Activated CD4-positive, alpha-beta memory T cell treated with anti-CD3 and anti-CD28 coated beads for 36 hours (primary cell): ENCODE results near the gene CRYBG2. TPM values are rescaled to one million over a fixed set of nuclear protein-coding genes. Genes with fewer than 3 reads are reported as not detected.

Experiments
- CTCF ChIA-PET: fragments of 350-600 bp; sonication (Branson Sonifier 250); formaldehyde crosslinking; loops from one replicate; lab custom pipeline; 2021; ENCODE audit warnings: antibody characterized with exemption, inconsistent platforms; lab: Charles Lee
- POLR2A ChIA-PET: fragments of 350-600 bp; sonication (Branson Sonifier 250); formaldehyde crosslinking; loops from one replicate; lab custom pipeline; 2021; ENCODE audit warnings: antibody characterized with exemption; lab: Charles Lee
- DNase-seq: peaks from one replicate; pipeline ENCODE4 v3.0.0-alpha.2; 2020
- H3K27ac Mint-ChIP-seq: one replicate; pipeline ENCODE4 v1.8.0; 2021; ENCODE audit warnings: mixed read lengths
- H3K27me3 Mint-ChIP-seq: one replicate; pipeline ENCODE4 v1.8.0; 2021; ENCODE audit warnings: mixed read lengths
- H3K36me3 Mint-ChIP-seq: one replicate; pipeline ENCODE4 v1.8.0; 2021; ENCODE audit warnings: mixed read lengths
- H3K4me1 Mint-ChIP-seq: one replicate; pipeline ENCODE4 v1.8.0; 2021; ENCODE audit warnings: low read depth, mixed read lengths
- H3K4me3 Mint-ChIP-seq: one replicate; pipeline ENCODE4 v1.8.0; 2021; ENCODE audit warnings: mild to moderate bottlenecking, mixed read lengths
- H3K9me3 Mint-ChIP-seq: one replicate; pipeline ENCODE4 v1.8.0; 2021; ENCODE audit warnings: mixed read lengths
- intact Hi-C: fragments of 100-400 bp; cut with micrococcal nuclease; formaldehyde crosslinking; loops from one replicate; pipeline ENCODE4 v1.15.1; 2023
- total RNA-seq, 2 experiments: library from RNA; stranded (reverse); gene quantifications; one replicate each; pipeline ENCODE4 v1.2.3, GENCODE V29; 2021

Gene CRYBG2
- total RNA-seq, 2 experiments from 2014 or later, result 1.3 to 1.6 TPM

DNA sequence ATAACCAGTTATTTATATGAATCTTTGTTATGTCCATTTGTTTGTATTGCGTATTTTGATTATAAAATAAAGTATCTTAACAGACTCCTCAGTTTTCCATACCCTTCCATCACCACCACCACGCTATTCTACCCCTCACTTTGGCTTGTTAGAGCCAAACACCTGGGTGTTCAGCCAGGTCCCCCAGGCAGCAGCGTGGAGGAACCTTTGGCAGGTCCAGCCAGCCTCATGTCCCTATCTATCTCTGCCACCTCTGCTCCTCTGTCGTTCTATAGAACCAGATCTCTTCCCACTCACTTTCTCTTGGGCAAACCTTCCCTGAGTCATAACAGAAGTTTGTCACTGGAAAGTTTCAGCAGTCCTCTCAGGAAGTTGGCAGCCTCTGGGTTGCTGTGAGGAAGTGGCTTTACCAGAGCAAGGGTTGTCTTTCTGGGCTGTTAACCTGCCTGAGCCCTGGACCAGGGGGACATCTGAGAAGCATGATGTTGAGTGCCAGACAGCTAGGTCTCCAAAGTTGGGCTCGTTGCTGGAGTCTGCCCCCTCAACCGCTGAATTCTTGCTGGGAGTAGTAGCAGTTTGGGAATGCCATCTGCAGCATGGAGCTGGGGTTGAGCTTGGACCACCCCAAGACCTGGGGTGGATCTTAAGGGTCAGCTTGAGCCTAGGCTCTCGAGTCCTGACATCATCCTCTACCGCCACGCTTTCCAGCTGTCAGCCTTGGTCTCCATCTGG lies 75.0 kb downstream of the CRYBG2 start:
- ChIA-PET CTCF (interaction anchor here (0.8 to 22.4 kb wide), 8 partner anchors 10 to 138 kb away, joined by 3 to 886 read pairs (median 6); partner anchors contain the start of genes CD52, CEP85, UBXN11 and ZNF593), POLR2A (interaction anchor here (0.8 to 5.1 kb wide), 7 partner anchors 10 to 99 kb away, joined by 3 to 40 read pairs (median 6); partner anchors contain the start of gene CD52)
- H3K36me3 Mint-ChIP-seq, result peaks cover 53% of the 10 kb centered on the region
- no peaks in the 10 kb centered on the region for H3K9me3 Mint-ChIP-seq
- H3K27me3 Mint-ChIP-seq, result no peaks in the 10 kb centered on the region
- peak overlapping the region; percentile 94 for H3K27ac Mint-ChIP-seq
- DNase-seq, result peak; percentile 68
- peaks cover 80% of the 10 kb centered on the region for H3K4me1 Mint-ChIP-seq
- H3K4me3 Mint-ChIP-seq, result peak overlapping the region; percentile 89
- intact Hi-C loops, result loop anchor here (1.0 to 5.0 kb wide), 3 partner anchors 8 to 167 kb away; partner anchors contain the start of gene PDIK1L

DNA sequence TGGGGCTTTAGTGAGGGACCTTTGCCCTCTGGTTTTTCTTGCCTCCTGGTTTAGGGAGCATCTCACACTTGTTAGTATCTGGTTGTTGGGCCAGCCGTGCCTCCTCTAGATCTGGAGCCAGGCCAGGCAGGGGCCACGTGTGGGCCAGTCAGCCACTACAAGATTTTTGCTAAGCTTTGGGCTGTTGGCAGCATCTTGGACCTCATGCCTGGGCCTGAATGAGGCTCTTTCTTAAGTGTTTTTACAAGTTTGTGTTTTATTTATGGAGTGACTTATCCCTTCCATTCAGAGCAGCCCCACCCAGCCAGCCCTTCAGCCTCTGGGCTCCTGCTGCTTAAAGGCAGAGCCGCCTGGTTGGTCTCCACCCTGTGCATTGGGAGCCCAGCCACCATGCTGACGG lies 75.6 kb downstream of the CRYBG2 start:
- POLR2A ChIA-PET, result interaction anchor here (1.5 to 5.1 kb wide), 3 partner anchors 11 to 42 kb away, joined by 3 to 40 read pairs (median 32); partner anchors contain the start of gene CD52
- peak; percentile 15 for DNase-seq

DNA sequence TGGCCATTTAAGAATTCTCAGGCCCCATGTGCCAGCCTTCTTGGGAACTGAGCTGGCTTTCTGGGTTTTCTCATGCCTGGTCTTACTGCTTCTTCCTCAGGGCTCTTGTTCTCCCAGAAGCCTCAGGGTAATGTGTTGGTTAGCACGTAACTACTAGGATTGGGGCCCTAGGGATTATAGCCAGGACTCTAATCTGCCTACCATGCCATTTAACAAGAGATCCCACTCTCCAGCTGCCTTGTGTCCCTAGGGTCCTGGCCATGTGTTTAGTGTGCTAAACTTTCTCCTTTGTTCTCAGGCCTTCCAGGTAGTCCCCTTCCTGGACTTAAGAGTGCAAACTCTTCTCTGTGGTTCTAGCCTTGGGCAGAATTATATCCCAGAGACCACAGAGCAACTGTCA lies 76.2 kb downstream of the CRYBG2 start:
- H3K9me3 Mint-ChIP-seq, result no peaks in the 10 kb centered on the region
- ChIA-PET POLR2A (interaction anchor here (1.5 to 5.1 kb wide), 3 partner anchors 11 to 43 kb away, joined by 3 to 40 read pairs (median 32); partner anchors contain the start of gene CD52), CTCF (interaction anchor here (1.0 to 22.4 kb wide), 7 partner anchors 11 to 154 kb away, joined by 3 to 886 read pairs (median 30); partner anchors contain the start of genes CD52, CEP85, DHDDS and UBXN11)
- no peaks in the 10 kb centered on the region for H3K27me3 Mint-ChIP-seq
- H3K36me3 Mint-ChIP-seq, result peaks cover 53% of the 10 kb centered on the region
- intact Hi-C loops, result loop anchor here (2.0 to 5.0 kb wide), 3 partner anchors 85 to 165 kb away; partner anchors contain the start of gene PDIK1L
- H3K27ac Mint-ChIP-seq, result peak overlapping the region; percentile 94
- no peak for DNase-seq
- H3K4me3 Mint-ChIP-seq, result no peak overlapping the region
- peaks cover 69% of the 10 kb centered on the region for H3K4me1 Mint-ChIP-seq

More for the DNA sequence above, 75.6 kb downstream of the CRYBG2 start:
- H3K4me1 Mint-ChIP-seq, result peaks cover 74% of the 10 kb centered on the region
- H3K27me3 Mint-ChIP-seq, result no peaks in the 10 kb centered on the region
- CTCF ChIA-PET, result interaction anchor here (1.2 to 22.4 kb wide), 5 partner anchors 10 to 100 kb away, joined by 4 to 886 read pairs (median 31); partner anchors contain the start of genes CD52, CEP85 and UBXN11
- H3K27ac Mint-ChIP-seq, result peak overlapping the region; percentile 94
- no peaks in the 10 kb centered on the region for H3K9me3 Mint-ChIP-seq
- H3K4me3 Mint-ChIP-seq, result peak overlapping the region; percentile 42
- intact Hi-C loops, result loop anchor here (5.0 kb wide), 2 partner anchors 99 to 166 kb away; partner anchors contain the start of gene PDIK1L
- H3K36me3 Mint-ChIP-seq, result peaks cover 50% of the 10 kb centered on the region

DNA sequence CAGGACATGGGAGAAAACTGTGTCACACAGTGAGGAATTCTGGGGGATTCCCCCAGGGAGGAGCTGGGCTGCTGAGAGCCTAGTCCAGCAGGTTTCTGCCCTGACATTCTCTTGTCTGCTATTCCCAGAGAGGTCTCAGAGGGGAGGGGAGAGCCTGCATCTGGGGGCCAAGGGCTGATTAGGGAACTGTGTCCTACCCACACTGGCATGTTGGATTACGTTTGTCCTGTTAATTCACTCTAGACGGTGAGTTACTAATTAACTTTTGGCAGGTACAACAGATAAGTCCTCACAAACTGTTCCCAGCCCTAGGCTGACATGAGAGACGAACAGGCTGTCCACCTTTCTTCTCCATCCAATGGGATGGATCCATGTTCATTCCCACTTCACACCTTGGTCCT lies 76.7 kb downstream of the CRYBG2 start:
- Mint-ChIP-seq H3K9me3 (no peaks in the 10 kb centered on the region), H3K36me3 (peaks cover 54% of the 10 kb centered on the region), H3K27me3 (no peaks in the 10 kb centered on the region), H3K27ac (peak overlapping the region; percentile 94), H3K4me3 (no peak overlapping the region), H3K4me1 (peaks cover 64% of the 10 kb centered on the region)
- CTCF ChIA-PET, result interaction anchor here (1.0 to 22.4 kb wide), 9 partner anchors 8 to 155 kb away, joined by 3 to 886 read pairs (median 31); partner anchors contain the start of genes CD52, CEP85, DHDDS and UBXN11
- intact Hi-C loops, result loop anchor here (2.0 to 5.0 kb wide), 3 partner anchors 86 to 165 kb away; partner anchors contain the start of gene PDIK1L
- POLR2A ChIA-PET, result interaction anchor here (1.5 to 5.1 kb wide), 3 partner anchors 12 to 43 kb away, joined by 3 to 40 read pairs (median 32); partner anchors contain the start of gene CD52
- DNase-seq, result no peak

DNA sequence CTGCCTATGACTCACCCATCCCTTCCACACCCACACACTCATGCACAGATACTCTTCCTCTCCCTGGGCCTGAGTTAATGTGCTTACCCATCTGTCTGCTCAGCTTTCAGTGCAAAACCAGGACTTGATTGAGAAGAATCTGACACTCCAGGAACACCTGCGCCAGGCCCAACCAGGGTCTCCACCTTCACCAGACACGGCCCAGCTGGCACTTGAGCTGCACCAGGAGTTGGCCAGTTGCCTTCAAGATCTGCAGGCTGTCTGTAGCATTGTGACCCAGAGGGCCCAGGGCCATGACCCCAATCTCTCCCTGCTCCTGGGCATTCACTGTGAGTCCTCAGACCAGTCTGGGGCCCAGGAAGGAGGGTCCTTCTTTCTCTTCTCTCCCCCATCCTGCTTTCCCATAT lies 77.5 kb downstream of the CRYBG2 start:
- peak overlapping the region; percentile 24 for H3K4me3 Mint-ChIP-seq
- peaks cover 56% of the 10 kb centered on the region for H3K4me1 Mint-ChIP-seq
- POLR2A ChIA-PET, result interaction anchor here (0.6 to 5.1 kb wide), 5 partner anchors 9 to 150 kb away, joined by 3 to 40 read pairs (median 9); partner anchors contain the start of gene CD52
- no peaks in the 10 kb centered on the region for H3K27me3 Mint-ChIP-seq
- intact Hi-C loops, result loop anchor here (1.0 to 5.0 kb wide), 4 partner anchors 8 to 164 kb away; partner anchors contain the start of gene PDIK1L
- peak overlapping the region; percentile 94 for H3K27ac Mint-ChIP-seq
- peaks cover 53% of the 10 kb centered on the region for H3K36me3 Mint-ChIP-seq
- CTCF ChIA-PET, result interaction anchor here (0.6 to 22.4 kb wide), 24 partner anchors 9 to 140 kb away, joined by 3 to 886 read pairs (median 6); partner anchors contain the start of genes CD52, CEP85, UBXN11 and ZNF593
- no peaks in the 10 kb centered on the region for H3K9me3 Mint-ChIP-seq
- no peak for DNase-seq

DNA sequence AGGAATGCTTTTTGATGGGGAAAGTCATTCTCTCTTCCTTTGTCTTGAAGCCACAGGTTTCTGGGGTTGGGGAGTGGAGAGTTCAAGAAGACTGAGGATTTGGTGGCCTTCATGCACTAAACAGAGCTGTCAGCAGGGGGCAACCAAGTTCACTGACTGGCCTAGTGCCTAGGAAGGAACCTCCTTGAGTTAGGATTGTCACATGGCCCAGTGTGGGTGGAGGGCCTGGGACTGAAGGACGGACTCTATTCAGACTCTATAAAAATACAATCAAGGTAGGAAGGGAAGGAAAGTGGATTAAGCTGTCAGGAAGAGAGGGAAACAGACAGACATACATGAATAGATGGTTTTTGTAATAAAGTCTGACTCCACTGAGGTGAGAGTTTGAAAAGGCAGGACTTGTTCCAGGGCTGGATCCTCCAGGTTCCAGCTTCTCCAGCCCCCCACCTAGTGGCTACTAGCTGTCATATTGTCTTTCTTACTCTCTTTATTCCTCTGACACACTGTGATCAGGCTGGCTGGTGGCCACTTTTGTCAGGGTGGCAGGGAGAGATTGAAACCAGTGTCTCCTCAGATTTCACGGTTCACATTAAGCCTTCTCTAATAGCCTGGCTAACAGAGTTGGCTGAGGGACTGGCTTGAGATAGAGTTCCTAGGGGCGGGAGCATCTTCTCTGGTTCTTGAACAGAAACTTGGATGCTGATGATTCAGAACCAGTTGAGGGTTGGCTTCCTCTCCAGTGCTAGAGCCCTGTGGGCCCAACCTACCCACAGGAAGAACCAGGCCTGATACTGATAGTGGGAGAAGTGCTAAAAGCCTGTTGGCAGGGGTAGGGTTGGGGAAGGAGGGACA lies 78.1 kb downstream of the CRYBG2 start:
- Mint-ChIP-seq H3K27ac (peak overlapping the region; percentile 94), H3K9me3 (no peaks in the 10 kb centered on the region), H3K4me1 (peaks cover 50% of the 10 kb centered on the region), H3K36me3 (peaks cover 51% of the 10 kb centered on the region), H3K4me3 (peak overlapping the region; percentile 38), H3K27me3 (no peaks in the 10 kb centered on the region)
- ChIA-PET CTCF (interaction anchor here (0.6 to 22.4 kb wide), 35 partner anchors 9 to 197 kb away, joined by 3 to 886 read pairs (median 4); partner anchors contain the start of genes CD52, CEP85, DHDDS and UBXN11), POLR2A (interaction anchor here (1.0 to 5.1 kb wide), 4 partner anchors 10 to 44 kb away, joined by 3 to 40 read pairs (median 14); partner anchors contain the start of gene CD52)
- peak; percentile 88 for DNase-seq
- intact Hi-C loops, result loop anchor here (1.0 to 5.0 kb wide), 6 partner anchors 8 to 164 kb away; partner anchors contain the start of genes CEP85 and PDIK1L

DNA sequence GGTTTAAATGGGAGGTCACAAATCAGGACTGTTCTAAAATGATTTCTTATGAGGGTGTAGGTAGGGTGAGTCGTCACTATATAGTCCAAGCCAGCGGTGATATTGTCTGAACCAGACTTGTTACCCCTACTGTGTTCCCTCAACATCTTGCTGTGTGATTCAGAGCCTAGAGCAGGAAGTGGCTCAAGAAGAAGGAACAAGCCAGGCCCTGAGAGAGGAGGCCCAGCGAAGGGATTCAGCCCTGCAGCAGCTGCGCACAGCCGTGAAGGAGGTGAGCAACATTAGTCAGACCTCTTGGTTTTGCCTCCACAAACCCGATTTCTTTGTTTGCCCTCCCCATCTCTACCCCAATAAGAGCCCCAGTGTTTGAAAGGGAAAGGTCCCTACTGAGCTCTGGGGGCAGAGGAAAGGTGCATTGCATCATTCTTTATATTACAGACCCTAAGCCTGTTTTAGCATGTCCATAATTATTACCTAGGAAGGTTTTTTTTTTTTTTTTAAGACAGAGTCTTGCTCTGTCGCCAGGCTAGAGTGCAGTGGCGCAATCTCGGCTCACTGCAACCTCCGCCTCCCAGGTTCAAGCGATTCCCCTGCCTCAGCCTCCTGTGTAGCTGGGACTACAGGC lies 79.0 kb downstream of the CRYBG2 start:
- Mint-ChIP-seq H3K27ac (peak overlapping the region; percentile 40), H3K9me3 (no peaks in the 10 kb centered on the region), H3K4me1 (peaks cover 47% of the 10 kb centered on the region), H3K36me3 (peaks cover 54% of the 10 kb centered on the region), H3K27me3 (no peaks in the 10 kb centered on the region), H3K4me3 (no peak overlapping the region)
- ChIA-PET CTCF (interaction anchor here (0.7 to 22.4 kb wide), 27 partner anchors 9 to 198 kb away, joined by 3 to 886 read pairs (median 4); partner anchors contain the start of genes CD52, CEP85, DHDDS and UBXN11), POLR2A (interaction anchor here (2.2 to 5.1 kb wide), 3 partner anchors 10 to 45 kb away, joined by 9 to 40 read pairs (median 18); partner anchors contain the start of gene CD52)
- peak; percentile 36 for DNase-seq
- intact Hi-C loops, result loop anchor here (1.0 to 5.0 kb wide), 4 partner anchors 40 to 163 kb away; partner anchors contain the start of genes CEP85 and PDIK1L

Other genes starting within 250 kb of the CRYBG2 start
- 10 to 100 TPM; 14.9 to 15.2 TPM for gene PDIK1L, start 242.3 kb downstream of the CRYBG2 start, total RNA-seq
- not detected for gene FAM110D, start 195.1 kb downstream of the CRYBG2 start, total RNA-seq
- gene C1orf232, start 185.2 kb downstream of the CRYBG2 start, total RNA-seq, result not detected
- gene ZNF593, start 184.2 kb downstream of the CRYBG2 start, total RNA-seq, result 10 to 100 TPM; 37.4 to 38.0 TPM
- gene ZNF593OS, start 182.3 kb downstream of the CRYBG2 start, total RNA-seq, result not detected
- 1 to 10 TPM; 1.3 to 1.5 TPM for gene CNKSR1, start 176.6 kb downstream of the CRYBG2 start, total RNA-seq
- gene CATSPER4, start 163.5 kb downstream of the CRYBG2 start, total RNA-seq, result not detected
- 10 to 100 TPM; 30.3 to 32.6 TPM for gene CEP85, start 119.9 kb downstream of the CRYBG2 start, total RNA-seq
- gene SH3BGRL3, start 74.0 kb downstream of the CRYBG2 start, total RNA-seq, result 100 to 1,000 TPM; 305 to 320 TPM
- gene UBXN11, start 47.5 kb downstream of the CRYBG2 start, total RNA-seq, result 10 to 100 TPM; 24.5 to 26.1 TPM
- 100 to 1,000 TPM; 261 to 291 TPM for gene CD52, start 36.2 kb downstream of the CRYBG2 start, total RNA-seq
- gene ZNF683, start 18.6 kb upstream of the CRYBG2 start, total RNA-seq, result not detected
- gene LIN28A, start 56.7 kb upstream of the CRYBG2 start, total RNA-seq, result not detected
- 10 to 100 TPM; 41.9 to 45.5 TPM for gene DHDDS, start 78.2 kb upstream of the CRYBG2 start, total RNA-seq
- 100 to 1,000 TPM; 755 to 762 TPM for gene HMGN2, start 118.3 kb upstream of the CRYBG2 start, total RNA-seq
- 100 to 1,000 TPM; 109 to 112 TPM for gene RPS6KA1, start 175.6 kb upstream of the CRYBG2 start, total RNA-seq